HEK293 (cell line): ENCODE data around the gene PLEKHJ1.

Source experiments
- CTCF ChIA-PET: fragments of 350-600 bp; formaldehyde crosslinking; extraction: SDS; loops from one replicate; lab custom pipeline; 2021; ENCODE audit warnings: antibody characterized with exemption; lab: Yijun Ruan, JAX
- POLR2A ChIA-PET: fragments of 300-600 bp; formaldehyde crosslinking; extraction: SDS; loops from one replicate; lab custom pipeline; 2020; ENCODE audit warnings: antibody characterized with exemption, inconsistent platforms; lab: Yijun Ruan, JAX
- H3K27ac ChIP-seq: fragments of 200-500 bp; sonication (Bioruptor generic); 2 replicates; pipeline ENCODE4 v1.5.1; 2014; ENCODE audit warnings: low read depth, low read length, control low read depth, inconsistent platforms; ENCODE audit errors: extremely low read depth
- H3K36me3 ChIP-seq, 2 experiments: fragments of 200-500 bp in 1 of 2; sonication (Bioruptor generic) in 1 of 2; 1 replicate in 1 of 2; 2 replicates in 1 of 2; pipeline ENCODE4 v1.5.1; 2014 to 2017; ENCODE audit warnings: inconsistent platforms in 2 of 2, low read length in 2 of 2; ENCODE audit not compliant: control insufficient read depth in 2 of 2, insufficient read depth in 1 of 2
- H3K4me1 ChIP-seq: fragments of 200-500 bp; sonication (Bioruptor generic); 2 replicates; pipeline ENCODE4 v1.5.1; 2014; ENCODE audit warnings: mild to moderate bottlenecking, low read length, inconsistent platforms; ENCODE audit not compliant: control insufficient read depth, insufficient read depth
- H3K4me3 ChIP-seq: 2 replicates; pipeline ENCODE4 v1.5.1; 2011; ENCODE audit warnings: low read depth, mild to moderate bottlenecking, control low read depth, low read length, moderate library complexity
- H3K9me3 ChIP-seq: fragments of 200-500 bp; sonication (Bioruptor generic); 2 replicates; pipeline ENCODE4 v1.5.1; 2014; ENCODE audit warnings: low read depth, low read length, inconsistent platforms; ENCODE audit not compliant: control insufficient read depth, insufficient read depth
- EGR2 ChIP-seq: fragments of 450-650 bp; formaldehyde crosslinking; IDR thresholded peaks from 2 replicates; pipeline ENCODE4 v1.5.1; 2016; ENCODE audit warnings: low read depth, missing biosample characterization, missing genetic modification characterization
- MEIS1 ChIP-seq: sonication (generic); formaldehyde crosslinking; IDR thresholded peaks from 2 replicates; pipeline ENCODE4 v1.8.1; 2022; ENCODE audit warnings: missing genetic modification reagents, mild to moderate bottlenecking, borderline replicate concordance
- ZFHX2 ChIP-seq: fragments of 450-650 bp; formaldehyde crosslinking; conservative IDR thresholded peaks from 2 replicates; pipeline ENCODE4 v1.5.1; 2016; ENCODE audit warnings: missing biosample characterization, missing genetic modification characterization
- ZNF121 ChIP-seq: fragments of 450-650 bp; formaldehyde crosslinking; IDR thresholded peaks from 2 replicates; pipeline ENCODE4 v1.5.1; 2016; ENCODE audit warnings: missing biosample characterization, missing genetic modification characterization
- ZNF132 ChIP-seq: fragments of 450-650 bp; formaldehyde crosslinking; IDR thresholded peaks from 2 replicates; pipeline ENCODE4 v1.5.1; 2017; ENCODE audit warnings: missing biosample characterization, missing genetic modification characterization, borderline replicate concordance
- ZNF23 ChIP-seq: fragments of 450-650 bp; formaldehyde crosslinking; IDR thresholded peaks from 2 replicates; pipeline ENCODE4 v1.5.1; 2016; ENCODE audit warnings: missing biosample characterization, missing genetic modification characterization, borderline replicate concordance
- ZNF292 ChIP-seq: fragments of 450-650 bp; formaldehyde crosslinking; IDR thresholded peaks from 2 replicates; pipeline ENCODE4 v1.5.1; 2016; ENCODE audit warnings: low read depth, missing biosample characterization, missing genetic modification characterization, borderline replicate concordance
- ZNF473 ChIP-seq: fragments of 450-650 bp; formaldehyde crosslinking; IDR thresholded peaks from 2 replicates; pipeline ENCODE4 v1.5.1; 2017; ENCODE audit warnings: missing biosample characterization, missing genetic modification characterization
- ZNF544 ChIP-seq: fragments of 450-650 bp; formaldehyde crosslinking; IDR thresholded peaks from 2 replicates; pipeline ENCODE4 v1.5.0; 2017; ENCODE audit warnings: missing biosample characterization, missing genetic modification characterization
- ZNF600 ChIP-seq: fragments of 450-650 bp; formaldehyde crosslinking; IDR thresholded peaks from 2 replicates; pipeline ENCODE4 v1.5.1; 2016; ENCODE audit warnings: missing biosample characterization, missing genetic modification characterization
- TF ChIP-seq, protein P1 (sequence below): fragments of 450-650 bp; formaldehyde crosslinking; IDR thresholded peaks from 2 replicates; pipeline ENCODE4 v1.5.1; 2016; ENCODE audit warnings: missing biosample characterization, missing genetic modification characterization, low read depth
- TF ChIP-seq, protein P2 (sequence below): fragments of 450-650 bp; IDR thresholded peaks from 2 replicates; pipeline ENCODE4 v1.5.1; 2018; ENCODE audit warnings: missing biosample characterization, mild to moderate bottlenecking, missing genetic modification characterization

The PLEKHJ1 gene

DNA sequence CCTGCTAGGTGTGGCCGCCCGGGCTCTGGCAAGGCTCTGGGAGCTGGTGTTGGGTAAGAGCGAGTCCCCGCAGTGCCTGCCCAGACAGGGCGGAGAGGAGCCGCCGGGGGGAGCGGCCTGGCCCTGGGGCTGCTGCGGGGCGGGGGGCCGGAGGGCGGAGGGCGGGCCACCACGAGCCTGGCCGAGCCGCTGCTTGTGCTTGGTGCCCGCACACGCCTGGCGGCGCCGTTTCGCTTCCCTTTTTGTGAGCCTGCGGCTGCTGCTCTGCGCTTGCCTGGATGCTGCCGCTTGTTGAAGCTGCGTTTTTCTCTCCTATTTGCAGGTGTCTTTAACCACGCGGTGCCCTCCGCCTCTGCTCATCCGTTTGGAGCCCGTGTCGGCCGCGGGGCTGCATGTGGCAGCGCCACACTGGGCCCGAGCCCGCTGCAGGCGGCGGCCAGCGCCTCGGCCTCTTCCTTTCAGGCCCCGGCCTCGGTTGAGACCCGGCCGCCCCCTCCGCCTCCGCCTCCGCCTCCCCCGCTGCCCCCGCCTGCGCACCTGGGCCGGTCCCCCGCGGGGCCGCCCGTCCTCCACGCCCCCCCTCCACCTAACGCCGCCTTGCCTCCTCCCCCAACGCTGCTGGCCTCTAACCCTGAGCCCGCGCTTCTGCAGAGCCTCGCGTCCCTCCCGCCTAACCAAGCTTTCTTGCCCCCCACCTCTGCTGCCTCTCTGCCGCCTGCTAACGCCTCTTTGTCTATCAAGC lies 8.5 kb downstream of the PLEKHJ1 start:
- Histone ChIP-seq H3K36me3 (peaks cover 4 to 75% of the 10 kb centered on the region in 2 experiments; a peak in 2 of 3 replicates), H3K4me3 (no peak overlapping the region), H3K9me3 (no peaks in the 10 kb centered on the region), H3K4me1 (no peaks in the 10 kb centered on the region), H3K27ac (no peak overlapping the region)
- TF ChIP-seq ZNF600 (no peak), MEIS1 (no peak), ZNF132 (tag by site-specific recombination) (no peak), ZFHX2 (0 out of 2 replicates have a peak, but pooled peaks have one; percentile 27), ZNF23 (tag by site-specific recombination) (no peak), EGR2 (tag by site-specific recombination) (0 out of 2 replicates have a peak, but pooled peaks have one; percentile 29), ZNF544 (no peak), ZNF473 (tag by site-specific recombination) (no peak)
- ChIA-PET POLR2A (interaction anchor here (0.6 kb wide), 1 partner anchor 353 kb away, joined by 3 read pairs; no protein-coding TSS in a partner anchor), CTCF (interaction anchor here (1.3 kb wide), 1 partner anchor 8 kb away, joined by 5 read pairs; the partner anchor contains the start of gene PLEKHJ1)

DNA sequence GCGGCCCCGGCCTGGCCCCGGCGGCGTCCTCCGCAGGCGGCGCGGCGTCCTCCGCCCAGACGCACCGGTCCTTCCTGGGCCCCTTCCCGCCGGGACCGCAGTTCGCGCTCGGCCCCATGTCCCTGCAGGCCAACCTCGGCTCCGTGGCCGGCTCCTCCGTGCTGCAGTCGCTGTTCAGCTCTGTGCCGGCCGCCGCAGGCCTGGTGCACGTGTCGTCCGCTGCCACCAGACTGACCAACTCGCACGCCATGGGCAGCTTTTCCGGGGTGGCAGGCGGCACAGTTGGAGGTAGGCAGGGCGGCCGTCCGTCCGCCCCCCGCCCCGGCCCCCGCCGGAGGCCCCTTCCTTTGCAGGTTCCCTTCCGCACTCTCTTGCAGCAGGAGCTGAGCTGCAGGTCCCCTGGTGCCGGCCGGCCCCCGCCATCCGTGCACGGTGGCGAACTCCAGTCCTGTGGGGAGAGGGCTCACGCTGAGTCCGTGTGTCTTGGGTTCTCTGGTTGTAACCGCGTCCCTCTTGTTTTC lies 9.2 kb downstream of the PLEKHJ1 start:
- CTCF ChIA-PET: interaction anchor here (1.3 kb wide), 1 partner anchor 9 kb away, joined by 5 read pairs; the partner anchor contains the start of gene PLEKHJ1
- Histone ChIP-seq H3K36me3 (peaks cover 4 to 76% of the 10 kb centered on the region in 2 experiments; a peak in 2 of 3 replicates), H3K4me1 (no peaks in the 10 kb centered on the region), H3K4me3 (no peak overlapping the region), H3K9me3 (no peaks in the 10 kb centered on the region), H3K27ac (no peak overlapping the region)
- TF ChIP-seq ZNF292 (tag by site-specific recombination): no peak
- TF ChIP-seq, protein P1, sequence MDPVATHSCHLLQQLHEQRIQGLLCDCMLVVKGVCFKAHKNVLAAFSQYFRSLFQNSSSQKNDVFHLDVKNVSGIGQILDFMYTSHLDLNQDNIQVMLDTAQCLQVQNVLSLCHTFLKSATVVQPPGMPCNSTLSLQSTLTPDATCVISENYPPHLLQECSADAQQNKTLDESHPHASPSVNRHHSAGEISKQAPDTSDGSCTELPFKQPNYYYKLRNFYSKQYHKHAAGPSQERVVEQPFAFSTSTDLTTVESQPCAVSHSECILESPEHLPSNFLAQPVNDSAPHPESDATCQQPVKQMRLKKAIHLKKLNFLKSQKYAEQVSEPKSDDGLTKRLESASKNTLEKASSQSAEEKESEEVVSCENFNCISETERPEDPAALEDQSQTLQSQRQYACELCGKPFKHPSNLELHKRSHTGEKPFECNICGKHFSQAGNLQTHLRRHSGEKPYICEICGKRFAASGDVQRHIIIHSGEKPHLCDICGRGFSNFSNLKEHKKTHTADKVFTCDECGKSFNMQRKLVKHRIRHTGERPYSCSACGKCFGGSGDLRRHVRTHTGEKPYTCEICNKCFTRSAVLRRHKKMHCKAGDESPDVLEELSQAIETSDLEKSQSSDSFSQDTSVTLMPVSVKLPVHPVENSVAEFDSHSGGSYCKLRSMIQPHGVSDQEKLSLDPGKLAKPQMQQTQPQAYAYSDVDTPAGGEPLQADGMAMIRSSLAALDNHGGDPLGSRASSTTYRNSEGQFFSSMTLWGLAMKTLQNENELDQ (tag by site-specific recombination): no peak
- no peak for TF ChIP-seq ZFHX2
- POLR2A ChIA-PET: no interaction called here

DNA sequence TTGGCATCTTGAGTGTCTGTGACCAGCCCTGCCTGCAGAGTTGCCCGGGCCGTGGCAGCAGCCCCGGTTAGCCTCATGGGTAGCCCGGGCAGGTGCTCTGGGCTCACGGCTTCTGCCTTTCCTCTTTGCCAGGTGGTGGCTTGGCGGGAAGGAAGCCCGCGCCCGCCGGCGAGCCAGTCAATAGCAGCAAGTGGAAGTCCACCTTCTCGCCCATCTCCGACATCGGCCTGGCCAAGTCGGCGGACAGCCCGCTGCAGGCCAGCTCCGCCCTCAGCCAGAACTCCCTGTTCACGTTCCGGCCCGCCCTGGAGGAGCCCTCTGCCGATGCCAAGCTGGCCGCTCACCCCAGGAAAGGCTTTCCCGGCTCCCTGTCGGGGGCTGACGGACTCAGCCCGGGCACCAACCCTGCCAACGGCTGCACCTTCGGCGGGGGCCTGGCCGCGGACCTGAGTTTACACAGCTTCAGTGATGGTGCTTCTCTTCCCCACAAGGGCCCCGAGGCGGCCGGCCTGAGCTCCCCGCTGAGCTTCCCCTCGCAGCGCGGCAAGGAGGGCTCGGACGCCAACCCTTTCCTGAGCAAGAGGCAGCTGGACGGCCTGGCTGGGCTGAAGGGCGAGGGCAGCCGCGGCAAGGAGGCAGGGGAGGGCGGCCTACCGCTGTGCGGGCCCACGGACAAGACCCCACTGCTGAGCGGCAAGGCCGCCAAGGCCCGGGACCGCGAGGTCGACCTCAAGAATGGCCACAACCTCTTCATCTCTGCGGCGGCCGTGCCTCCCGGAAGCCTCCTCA lies 9.9 kb downstream of the PLEKHJ1 start:
- no peaks in the 10 kb centered on the region for H3K9me3 ChIP-seq
- ChIA-PET POLR2A (no interaction called here), CTCF (interaction anchor here (1.3 kb wide), 1 partner anchor 10 kb away, joined by 5 read pairs; the partner anchor contains the start of gene PLEKHJ1)
- no peak overlapping the region for H3K4me3 ChIP-seq
- H3K4me1 ChIP-seq: no peaks in the 10 kb centered on the region
- peaks cover 4 to 73% of the 10 kb centered on the region in 2 experiments; a peak in 2 of 3 replicates for H3K36me3 ChIP-seq
- H3K27ac ChIP-seq: no peak overlapping the region
- TF ChIP-seq, protein P2, sequence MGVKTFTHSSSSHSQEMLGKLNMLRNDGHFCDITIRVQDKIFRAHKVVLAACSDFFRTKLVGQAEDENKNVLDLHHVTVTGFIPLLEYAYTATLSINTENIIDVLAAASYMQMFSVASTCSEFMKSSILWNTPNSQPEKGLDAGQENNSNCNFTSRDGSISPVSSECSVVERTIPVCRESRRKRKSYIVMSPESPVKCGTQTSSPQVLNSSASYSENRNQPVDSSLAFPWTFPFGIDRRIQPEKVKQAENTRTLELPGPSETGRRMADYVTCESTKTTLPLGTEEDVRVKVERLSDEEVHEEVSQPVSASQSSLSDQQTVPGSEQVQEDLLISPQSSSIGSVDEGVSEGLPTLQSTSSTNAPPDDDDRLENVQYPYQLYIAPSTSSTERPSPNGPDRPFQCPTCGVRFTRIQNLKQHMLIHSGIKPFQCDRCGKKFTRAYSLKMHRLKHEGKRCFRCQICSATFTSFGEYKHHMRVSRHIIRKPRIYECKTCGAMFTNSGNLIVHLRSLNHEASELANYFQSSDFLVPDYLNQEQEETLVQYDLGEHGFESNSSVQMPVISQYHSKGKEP: no peak
- peak; percentile 53; the same call in 1 of the 2 replicates for TF ChIP-seq ZNF121
